Dendritic cell treated with granulocyte-macrophage colony-stimulating factor and Interleukin-4, amounts not matched to agents 40 ng/mL and 50 ng/mL, for 4 days (primary cell): Measurements from ENCODE around the gene NUP210.
A peak's percentile ranks its signal among the peaks of the same experiment; 100 is the strongest.

ENCODE experiments used
- H3K27ac Mint-ChIP-seq: one replicate; pipeline ENCODE4 v1.8.0; 2022; ENCODE audit warnings: mild to moderate bottlenecking, mixed read lengths
- H3K27me3 Mint-ChIP-seq: one replicate; pipeline ENCODE4 v1.8.0; 2022; ENCODE audit warnings: mild to moderate bottlenecking, mixed read lengths
- H3K36me3 Mint-ChIP-seq: one replicate; pipeline ENCODE4 v1.8.0; 2022; ENCODE audit warnings: low read depth, mixed read lengths
- H3K4me1 Mint-ChIP-seq: one replicate; pipeline ENCODE4 v1.8.0; 2022; ENCODE audit warnings: low read depth, mixed read lengths
- H3K4me3 Mint-ChIP-seq: one replicate; pipeline ENCODE4 v1.8.0; 2022; ENCODE audit warnings: mild to moderate bottlenecking, moderate library complexity, mixed read lengths
- H3K9me3 Mint-ChIP-seq: one replicate; pipeline ENCODE4 v1.8.0; 2022; ENCODE audit warnings: mixed read lengths
- intact Hi-C: fragments of 100-400 bp; cut with micrococcal nuclease; formaldehyde crosslinking; loops from one replicate; pipeline ENCODE4 v1.15.0; 2022

NUP210 gene

GRCh38 chr3:13348661-13349396, 71.3 kb downstream of the NUP210 start:
- Mint-ChIP-seq H3K4me1 (peaks cover 53% of the 10 kb centered on the region), H3K36me3 (peaks cover 78% of the 10 kb centered on the region), H3K27ac (peak overlapping the region; percentile 33), H3K9me3 (no peaks in the 10 kb centered on the region), H3K27me3 (no peaks in the 10 kb centered on the region), H3K4me3 (no peak overlapping the region)
- intact Hi-C loops, result loop anchor here (5.0 kb wide), 1 partner anchor 63 kb away; no protein-coding TSS in a partner anchor

GRCh38 chr3:13348100-13348499, 72.0 kb downstream of the NUP210 start:
- peaks cover 78% of the 10 kb centered on the region for H3K36me3 Mint-ChIP-seq
- no peaks in the 10 kb centered on the region for H3K27me3 Mint-ChIP-seq
- no peak overlapping the region for H3K4me3 Mint-ChIP-seq
- H3K9me3 Mint-ChIP-seq, result no peaks in the 10 kb centered on the region
- peaks cover 45% of the 10 kb centered on the region for H3K4me1 Mint-ChIP-seq
- intact Hi-C loops, result loop anchor here (5.0 kb wide), 1 partner anchor 64 kb away; no protein-coding TSS in a partner anchor
- H3K27ac Mint-ChIP-seq, result peak overlapping the region; percentile 33

- Mint-ChIP-seq H3K4me3 (no peak overlapping the region), H3K27ac (peak overlapping the region; percentile 71), H3K4me1 (peaks cover 39% of the 10 kb centered on the region), H3K9me3 (no peaks in the 10 kb centered on the region), H3K27me3 (no peaks in the 10 kb centered on the region), H3K36me3 (peaks cover 77% of the 10 kb centered on the region)
- intact Hi-C loops, result loop anchor here (2.0 to 5.0 kb wide), 2 partner anchors 65 to 105 kb away; no protein-coding TSS in a partner anchor
Observed at GRCh38 chr3:13347390-13347950, 72.7 kb downstream of the NUP210 start.

DNA sequence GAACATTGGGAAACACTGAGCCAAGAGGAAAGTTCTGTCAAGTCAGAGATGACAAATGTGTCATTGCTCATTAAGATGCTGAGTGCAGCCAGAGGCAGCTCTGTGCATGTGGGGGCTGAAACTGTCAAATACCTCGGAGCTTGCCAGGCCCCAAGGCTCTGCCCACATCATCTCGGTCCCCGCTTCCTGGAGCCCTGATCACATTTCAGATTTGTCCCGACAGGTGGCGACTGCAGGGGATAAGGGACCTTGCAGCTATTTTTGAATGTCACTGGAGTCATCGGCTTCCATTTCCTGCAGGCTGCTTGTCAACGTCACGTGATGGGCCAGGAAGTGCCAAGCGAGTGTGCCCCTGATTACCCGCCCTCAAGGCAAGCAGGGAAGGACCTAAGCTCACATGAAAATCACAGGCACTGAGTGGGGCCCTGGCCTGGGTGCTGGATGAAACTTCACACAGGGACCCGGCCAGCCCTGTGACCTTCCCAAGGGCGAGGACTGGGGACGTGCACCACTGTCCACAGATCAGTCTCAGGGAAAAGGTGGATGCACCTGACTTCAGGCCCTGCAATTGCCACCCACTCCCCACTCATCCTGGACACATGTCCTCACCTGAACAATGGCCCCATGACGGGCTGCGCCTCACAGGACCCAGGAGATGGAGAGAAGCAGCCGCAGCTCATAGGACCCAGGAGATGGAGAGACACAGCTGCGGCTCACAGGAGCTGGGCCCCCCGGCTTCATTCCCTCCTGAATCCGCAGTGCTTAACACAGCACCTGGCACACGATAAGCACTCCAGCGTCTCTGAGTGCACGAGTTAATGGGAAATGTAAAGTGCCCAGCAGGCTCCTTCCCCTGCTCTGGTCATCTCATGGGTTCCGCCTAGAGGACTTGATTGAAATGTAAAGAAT, 73.4 kb downstream of the NUP210 start:
- Mint-ChIP-seq H3K4me3 (no peak overlapping the region), H3K27ac (peak overlapping the region; percentile 71), H3K27me3 (no peaks in the 10 kb centered on the region), H3K4me1 (peaks cover 37% of the 10 kb centered on the region), H3K36me3 (peaks cover 77% of the 10 kb centered on the region), H3K9me3 (no peaks in the 10 kb centered on the region)
- intact Hi-C loops, result loop anchor here (2.0 to 5.0 kb wide), 2 partner anchors 66 to 106 kb away; no protein-coding TSS in a partner anchor

DNA sequence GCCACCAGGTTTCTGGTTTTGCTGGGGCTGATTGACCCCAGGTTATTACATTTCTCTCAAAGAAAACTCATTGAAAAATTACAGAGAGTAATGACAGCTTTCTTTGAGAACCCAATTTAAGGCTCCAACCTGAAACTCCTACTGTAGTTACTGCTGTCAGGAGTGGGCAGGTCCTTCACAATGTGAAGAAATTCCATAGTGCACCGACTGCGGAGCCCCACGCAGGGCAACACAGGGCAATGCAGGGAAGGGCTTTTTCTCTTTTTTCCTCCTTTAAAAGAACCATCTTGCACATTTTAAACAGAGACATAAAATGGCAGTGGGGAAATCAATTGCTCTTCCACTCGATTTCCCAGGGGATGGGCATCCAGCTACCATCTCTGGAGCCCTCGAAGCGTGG, 74.3 kb downstream of the NUP210 start:
- Mint-ChIP-seq H3K4me1 (peaks cover 37% of the 10 kb centered on the region), H3K27ac (no peak overlapping the region), H3K9me3 (no peaks in the 10 kb centered on the region), H3K36me3 (peaks cover 78% of the 10 kb centered on the region), H3K4me3 (no peak overlapping the region), H3K27me3 (no peaks in the 10 kb centered on the region)
- intact Hi-C loops, result loop anchor here (2.0 to 5.0 kb wide), 2 partner anchors 67 to 107 kb away; no protein-coding TSS in a partner anchor

DNA sequence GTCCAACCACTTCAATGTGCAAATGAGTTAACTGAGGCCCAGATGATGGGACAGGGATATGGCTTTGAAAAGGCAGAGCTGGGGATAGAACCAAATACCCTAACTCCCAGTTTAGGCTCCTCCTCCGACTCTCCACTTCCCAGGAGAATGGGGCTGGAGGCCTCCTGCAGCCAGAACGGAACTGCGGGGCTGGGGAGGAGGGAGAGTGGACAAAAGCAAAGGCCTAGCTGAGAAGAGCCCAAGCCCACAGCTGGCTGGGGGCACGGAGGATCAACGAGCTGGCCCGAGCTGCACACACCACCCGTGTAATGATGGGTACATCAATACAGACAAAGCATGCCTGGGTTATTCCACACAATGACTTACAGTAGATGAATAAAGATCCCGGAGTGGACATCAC, 74.8 kb downstream of the NUP210 start:
- no peaks in the 10 kb centered on the region for H3K9me3 Mint-ChIP-seq
- no peaks in the 10 kb centered on the region for H3K27me3 Mint-ChIP-seq
- H3K36me3 Mint-ChIP-seq, result peaks cover 78% of the 10 kb centered on the region
- H3K4me1 Mint-ChIP-seq, result peaks cover 33% of the 10 kb centered on the region
- intact Hi-C loops, result loop anchor here (5.0 kb wide), 1 partner anchor 67 kb away; no protein-coding TSS in a partner anchor
- no peak overlapping the region for H3K4me3 Mint-ChIP-seq
- H3K27ac Mint-ChIP-seq, result no peak overlapping the region

DNA sequence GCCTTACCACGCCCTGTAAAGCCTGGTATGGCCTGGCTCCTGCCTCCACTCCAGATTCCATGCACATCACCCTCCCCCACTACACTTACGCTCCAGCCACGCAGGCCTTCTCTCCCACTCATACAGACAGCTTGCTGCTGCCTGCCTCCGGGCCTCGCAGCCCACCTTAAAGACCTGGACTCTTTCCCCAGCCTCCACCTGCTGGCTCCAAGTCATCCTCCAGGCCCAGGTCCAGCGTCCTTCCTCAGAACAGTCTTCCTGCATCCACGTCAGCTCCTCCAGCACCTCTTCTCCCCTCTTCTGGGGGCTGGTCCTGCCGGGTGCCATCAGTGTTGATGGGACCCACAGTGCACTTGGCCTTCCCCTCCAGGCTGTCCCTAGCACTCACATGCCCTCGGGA, 75.5 kb downstream of the NUP210 start:
- intact Hi-C loops, result loop anchor here (5.0 kb wide), 1 partner anchor 68 kb away; no protein-coding TSS in a partner anchor
- Mint-ChIP-seq H3K4me3 (no peak overlapping the region), H3K27ac (no peak overlapping the region), H3K4me1 (peaks cover 29% of the 10 kb centered on the region), H3K36me3 (peaks cover 78% of the 10 kb centered on the region), H3K9me3 (no peaks in the 10 kb centered on the region), H3K27me3 (no peaks in the 10 kb centered on the region)

- no peak overlapping the region for H3K4me3 Mint-ChIP-seq
- H3K27ac Mint-ChIP-seq, result no peak overlapping the region
- H3K36me3 Mint-ChIP-seq, result peaks cover 85% of the 10 kb centered on the region
- intact Hi-C loops, result no loop called here
- peaks cover 19% of the 10 kb centered on the region for H3K4me1 Mint-ChIP-seq
- no peaks in the 10 kb centered on the region for H3K27me3 Mint-ChIP-seq
- H3K9me3 Mint-ChIP-seq, result no peaks in the 10 kb centered on the region
Observed at GRCh38 chr3:13343601-13344000, 76.5 kb downstream of the NUP210 start.

DNA sequence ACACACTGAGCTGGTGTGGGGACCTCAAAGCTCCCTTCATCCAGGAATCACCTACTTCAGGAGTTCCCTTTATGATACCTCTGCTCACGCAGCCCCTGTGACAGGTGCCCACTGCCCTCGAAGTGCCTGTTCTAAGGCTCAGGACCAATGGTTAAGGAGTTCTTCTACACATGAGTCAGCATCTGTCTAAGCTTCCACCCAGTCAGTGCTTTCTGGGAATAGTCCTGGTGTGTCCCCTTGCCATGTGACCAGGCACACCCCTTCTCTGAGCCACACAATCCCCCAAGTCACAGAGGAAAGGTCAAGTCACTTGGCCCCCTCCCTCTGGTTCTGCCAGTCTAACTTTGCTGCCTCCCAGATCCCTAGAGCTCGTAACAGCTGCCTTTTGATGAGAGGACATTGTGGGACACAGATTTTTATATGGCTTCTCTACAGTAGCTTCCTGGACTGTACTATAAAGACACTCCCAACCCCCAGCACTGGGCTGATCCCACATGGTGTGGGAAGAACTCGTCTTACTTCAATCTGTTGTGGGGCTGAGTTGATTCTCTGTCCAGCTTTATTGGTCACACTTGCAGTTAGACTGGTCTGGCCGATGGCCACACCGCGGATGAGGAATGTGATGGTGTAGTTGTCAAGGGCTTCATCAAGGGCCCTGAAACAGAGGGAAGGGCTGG, 78.8 kb downstream of the NUP210 start:
- no peak overlapping the region for H3K4me3 Mint-ChIP-seq
- peaks cover 3% of the 10 kb centered on the region for H3K4me1 Mint-ChIP-seq
- H3K27ac Mint-ChIP-seq, result no peak overlapping the region
- intact Hi-C loops, result no loop called here
- peaks cover 92% of the 10 kb centered on the region for H3K36me3 Mint-ChIP-seq
- no peaks in the 10 kb centered on the region for H3K27me3 Mint-ChIP-seq
- no peaks in the 10 kb centered on the region for H3K9me3 Mint-ChIP-seq

GRCh38 chr3:13339833-13340232, 80.3 kb downstream of the NUP210 start:
- H3K27ac Mint-ChIP-seq, result no peak overlapping the region
- intact Hi-C loops, result no loop called here
- H3K4me1 Mint-ChIP-seq, result no peaks in the 10 kb centered on the region
- peaks cover 99% of the 10 kb centered on the region for H3K36me3 Mint-ChIP-seq
- no peak overlapping the region for H3K4me3 Mint-ChIP-seq
- H3K9me3 Mint-ChIP-seq, result no peaks in the 10 kb centered on the region
- no peaks in the 10 kb centered on the region for H3K27me3 Mint-ChIP-seq

- Mint-ChIP-seq H3K4me3 (no peak overlapping the region), H3K27me3 (no peaks in the 10 kb centered on the region), H3K27ac (no peak overlapping the region), H3K4me1 (no peaks in the 10 kb centered on the region), H3K36me3 (peaks cover 99% of the 10 kb centered on the region), H3K9me3 (no peaks in the 10 kb centered on the region)
- intact Hi-C loops, result no loop called here
Observed at GRCh38 chr3:13338996-13339395, 81.1 kb downstream of the NUP210 start.

GRCh38 chr3:13338231-13338630, 81.9 kb downstream of the NUP210 start:
- Mint-ChIP-seq H3K4me3 (no peak overlapping the region), H3K4me1 (no peaks in the 10 kb centered on the region), H3K27ac (no peak overlapping the region), H3K9me3 (no peaks in the 10 kb centered on the region), H3K36me3 (peaks cover 99% of the 10 kb centered on the region), H3K27me3 (no peaks in the 10 kb centered on the region)
- intact Hi-C loops, result no loop called here

GRCh38 chr3:13336592-13336991, 83.5 kb downstream of the NUP210 start:
- H3K36me3 Mint-ChIP-seq, result peaks cover 100% of the 10 kb centered on the region
- H3K4me1 Mint-ChIP-seq, result no peaks in the 10 kb centered on the region
- no peak overlapping the region for H3K4me3 Mint-ChIP-seq
- no peaks in the 10 kb centered on the region for H3K9me3 Mint-ChIP-seq
- no peaks in the 10 kb centered on the region for H3K27me3 Mint-ChIP-seq
- intact Hi-C loops, result no loop called here
- no peak overlapping the region for H3K27ac Mint-ChIP-seq
